ENCODE data around the gene TUBB1.

DNA sequence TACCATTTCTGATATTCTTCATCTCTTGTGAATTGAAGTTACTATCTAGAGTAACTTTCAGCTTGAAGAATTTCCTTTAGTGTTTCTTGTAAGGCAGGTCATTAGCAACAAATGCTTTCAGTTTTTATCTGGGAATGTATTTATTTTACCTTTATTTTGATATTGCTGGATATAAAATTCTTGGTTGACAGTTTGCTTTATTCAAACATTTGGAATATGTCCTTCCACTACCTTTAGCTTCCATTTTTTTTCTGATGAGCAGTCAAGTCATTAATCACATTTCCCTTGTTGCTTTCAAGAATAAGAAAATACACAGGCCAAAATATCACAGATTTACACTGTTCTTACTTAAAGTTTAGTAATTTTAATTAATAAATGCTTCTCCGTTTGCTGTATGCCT lies 43.9 kb upstream of the TUBB1 start:
- TF ChIP-seq CTCF (IDR thresholded peaks at IDR 0.05; ENCODE audit: borderline replicate concordance, extremely low read depth, low read length, poor library complexity, severe bottlenecking) (no peak), EZH2 (IDR thresholded peaks at IDR 0.05; ENCODE audit: borderline replicate concordance, low read depth, low read length, severe bottlenecking) (no peak)

All from DND-41 (cell line).